HG02981 (cell line): ENCODE results near the gene GTF2F2.

Source experiments
- ATAC-seq: cut with Tn5 transposase; IDR thresholded peaks from one replicate; pipeline ENCODE4 v1.9.1; 2021; ENCODE audit warnings: mild to moderate bottlenecking, moderate library complexity; ENCODE audit not compliant: unreplicated experiment

GTF2F2 gene

DNA sequence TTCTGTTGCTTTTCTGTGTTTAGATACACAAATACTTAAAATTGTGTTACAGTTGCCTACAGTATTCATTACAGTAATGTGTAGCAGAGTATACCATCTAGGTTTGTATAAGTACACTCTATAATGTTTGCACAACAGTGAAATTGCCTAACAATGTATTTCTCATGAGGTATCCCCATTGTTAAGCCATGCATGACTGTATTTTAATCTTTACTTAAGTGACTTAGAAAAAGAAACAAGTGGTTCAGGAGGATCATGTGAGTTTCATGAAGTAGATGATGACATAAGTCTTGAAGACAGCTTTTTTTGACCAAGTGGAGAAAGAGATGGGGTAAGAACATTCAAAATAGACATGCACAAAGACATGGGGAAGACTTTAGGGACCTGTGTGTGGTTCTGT lies 88.9 kb downstream of the GTF2F2 start:
- ATAC-seq = no peak

- no peak for ATAC-seq
Measured at GRCh38 chr13:45215392-45216077, 95.2 kb downstream of the GTF2F2 start.

DNA sequence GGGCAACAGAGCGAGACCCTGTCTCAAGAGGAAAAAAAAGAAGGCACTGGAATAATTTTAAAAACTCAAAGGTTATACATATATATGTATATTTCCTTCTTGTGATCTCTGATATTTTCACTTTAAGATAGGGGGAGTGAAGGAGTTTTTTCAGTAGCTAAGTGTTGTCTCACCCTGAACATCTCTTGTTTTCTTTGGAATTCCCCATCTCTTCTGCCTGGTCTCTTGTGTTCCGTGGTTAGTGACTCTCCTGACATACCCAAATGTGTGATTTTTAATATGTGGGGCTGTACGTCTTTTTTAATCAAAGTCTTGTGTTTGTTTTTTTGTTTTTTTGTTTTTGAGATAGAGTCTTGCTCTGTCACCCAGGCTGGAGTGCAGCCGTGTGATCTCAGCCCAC lies 95.9 kb downstream of the GTF2F2 start:
- ATAC-seq = no peak

DNA sequence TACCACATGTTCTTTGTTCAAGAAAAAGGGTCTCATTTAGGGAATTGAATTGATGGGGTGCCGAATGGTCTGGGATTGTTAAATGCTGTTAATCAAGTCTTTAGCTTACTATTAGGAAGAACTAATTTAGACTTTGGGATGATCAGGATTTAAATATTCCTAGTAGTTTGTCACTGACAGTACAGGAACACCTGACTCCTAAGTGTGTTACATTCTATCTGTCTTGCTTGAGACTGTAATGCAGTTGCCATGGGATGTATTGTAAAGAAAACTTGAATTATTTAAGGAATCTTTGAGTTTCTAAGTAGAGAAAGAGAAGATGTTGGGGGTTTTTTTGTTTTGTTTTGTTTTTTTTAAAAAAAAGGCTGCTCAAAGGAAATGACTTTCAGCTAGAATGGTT lies 98.4 kb downstream of the GTF2F2 start:
- no peak for ATAC-seq

GRCh38 chr13:45219123-45219891 lies 99.0 kb downstream of the GTF2F2 start:
- no peak for ATAC-seq

DNA sequence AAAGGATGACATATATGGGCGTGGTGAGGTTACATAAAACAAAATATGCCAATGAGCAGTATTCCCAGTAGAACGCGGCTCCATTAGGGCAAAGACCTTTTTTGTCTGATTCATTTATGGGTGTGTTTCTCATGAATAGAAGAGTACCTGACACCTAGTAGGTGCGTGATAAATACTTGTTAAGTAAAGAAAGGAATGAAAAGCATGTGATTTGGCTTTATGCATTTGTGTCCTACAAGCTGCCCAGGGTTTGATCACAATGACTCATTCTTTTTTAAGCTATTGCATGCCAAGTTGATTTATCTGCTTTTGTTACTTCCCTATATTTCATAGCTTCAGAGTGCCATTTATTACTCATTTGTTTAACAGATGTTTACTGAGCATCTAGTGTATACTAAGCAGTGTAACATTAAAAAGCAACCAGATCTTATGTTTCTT lies 99.6 kb downstream of the GTF2F2 start:
- no peak for ATAC-seq

- ATAC-seq = no peak
Measured at GRCh38 chr13:45220403-45220802, 100.1 kb downstream of the GTF2F2 start.

GRCh38 chr13:45222516-45222915 lies 102.2 kb downstream of the GTF2F2 start:
- ATAC-seq = no peak

DNA sequence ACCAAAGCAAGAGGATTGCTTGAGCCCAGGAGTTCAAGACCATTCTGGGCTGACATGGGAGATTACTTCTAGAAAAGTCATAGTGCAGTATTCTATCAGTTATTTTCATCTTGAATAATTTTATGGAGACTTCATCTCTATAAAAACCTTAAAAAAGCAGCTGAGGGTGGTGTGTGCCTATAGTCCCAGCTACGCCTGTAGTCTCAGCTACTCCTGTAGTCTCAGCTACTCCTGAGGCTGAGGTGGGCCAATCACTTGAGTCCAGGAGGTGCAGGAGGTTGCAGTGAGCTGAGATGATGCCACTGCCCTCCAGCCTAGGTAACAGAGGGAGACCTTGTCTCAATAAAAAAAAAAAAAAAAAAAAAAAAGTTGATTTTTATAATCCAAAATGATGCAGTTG lies 102.6 kb downstream of the GTF2F2 start:
- no peak for ATAC-seq

DNA sequence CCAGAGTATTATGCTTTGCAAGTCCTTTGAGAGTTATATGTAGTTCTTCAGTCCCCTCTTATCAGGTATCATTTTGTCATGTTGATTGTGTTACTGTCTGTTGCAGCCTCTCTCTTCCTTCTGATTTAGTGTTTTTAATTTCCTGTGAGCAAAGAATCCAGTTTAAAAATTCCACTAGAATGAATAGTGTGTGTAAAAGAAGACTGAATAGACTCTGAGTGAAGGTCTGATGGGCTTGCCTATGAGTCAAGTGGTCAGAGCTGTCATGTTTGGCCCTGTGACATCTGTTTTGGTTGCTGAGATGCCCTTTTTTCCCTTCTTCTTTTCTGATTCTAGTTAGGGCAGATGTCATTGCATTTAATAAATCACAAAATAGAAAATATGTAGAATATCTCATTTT lies 103.9 kb downstream of the GTF2F2 start:
- no peak for ATAC-seq

DNA sequence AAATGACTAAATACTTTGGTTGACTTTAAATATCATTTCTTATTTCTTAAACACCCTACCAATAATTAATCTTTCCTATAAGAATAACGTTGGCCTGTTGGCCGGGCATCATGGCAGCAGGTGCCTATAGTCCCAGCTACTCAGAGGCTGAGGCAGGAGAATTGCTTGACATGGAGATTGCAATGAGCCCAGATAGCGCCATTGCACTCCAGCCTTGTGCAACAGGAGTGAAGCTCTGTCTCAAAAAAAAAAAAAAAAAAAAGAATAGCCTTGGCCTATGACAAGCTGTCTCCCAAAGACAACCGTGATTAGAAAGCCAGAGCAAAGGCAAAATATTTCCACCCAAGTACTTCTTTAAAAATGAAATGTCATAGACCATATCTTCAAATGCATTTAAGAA lies 105.1 kb downstream of the GTF2F2 start:
- no peak for ATAC-seq

DNA sequence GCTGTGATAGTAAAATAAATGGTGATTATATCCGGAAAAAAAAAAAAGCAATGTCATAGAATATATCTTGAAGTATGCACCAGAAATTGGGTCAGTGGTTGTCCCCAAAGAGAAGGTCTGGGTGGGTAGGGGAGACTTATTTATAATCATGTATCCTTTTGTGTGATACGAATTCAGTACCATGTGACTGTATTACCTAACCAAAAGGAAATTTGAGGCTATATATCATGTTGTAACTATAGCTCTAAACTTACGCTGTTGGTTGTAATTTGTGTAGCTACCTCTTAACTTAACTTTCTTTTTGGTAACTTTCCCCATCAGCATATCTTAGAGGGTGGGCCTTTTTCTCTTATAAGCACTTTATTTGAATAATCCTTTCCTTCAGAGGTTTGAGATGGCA lies 105.7 kb downstream of the GTF2F2 start:
- no peak for ATAC-seq

GRCh38 chr13:45228002-45228401 lies 107.7 kb downstream of the GTF2F2 start:
- no peak for ATAC-seq

DNA sequence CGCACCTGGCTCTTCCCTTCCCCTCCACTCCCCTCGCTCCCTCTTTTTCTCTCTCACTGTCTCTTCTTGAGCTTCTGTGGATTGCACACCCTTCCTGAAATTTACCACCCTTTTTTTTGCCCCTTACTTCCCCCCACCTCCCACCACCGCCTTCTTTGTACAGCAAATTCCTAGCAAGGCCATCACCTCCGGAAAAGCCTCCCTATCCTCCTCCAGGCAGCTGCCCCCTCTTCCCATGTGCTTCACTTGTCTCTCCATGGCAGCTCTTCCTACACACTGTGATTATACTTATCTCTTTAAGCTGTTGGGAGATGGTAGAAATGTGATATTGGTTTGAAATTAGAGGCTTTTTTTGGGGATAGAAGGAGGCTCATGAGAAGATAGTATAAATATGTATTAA lies 108.9 kb downstream of the GTF2F2 start:
- no peak for ATAC-seq

DNA sequence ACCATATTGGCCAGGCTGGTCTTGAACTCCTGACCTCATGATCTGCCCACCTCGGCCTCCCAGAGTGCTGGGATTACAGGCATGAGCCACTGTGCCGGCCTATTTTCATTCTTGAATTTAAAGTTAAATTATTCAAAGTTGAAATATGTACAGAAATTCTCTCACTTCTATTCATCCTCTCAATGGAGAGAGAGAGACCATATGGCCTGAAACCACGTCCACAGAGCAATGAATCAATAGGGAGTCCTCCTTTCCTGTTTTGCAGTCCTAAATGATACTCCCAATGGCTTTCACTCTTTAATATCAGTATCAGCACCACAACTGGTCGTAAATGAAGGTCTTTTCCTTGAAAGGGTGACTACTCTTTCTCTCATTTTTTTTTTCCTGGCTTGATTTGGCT lies 111.0 kb downstream of the GTF2F2 start:
- ATAC-seq = no peak

DNA sequence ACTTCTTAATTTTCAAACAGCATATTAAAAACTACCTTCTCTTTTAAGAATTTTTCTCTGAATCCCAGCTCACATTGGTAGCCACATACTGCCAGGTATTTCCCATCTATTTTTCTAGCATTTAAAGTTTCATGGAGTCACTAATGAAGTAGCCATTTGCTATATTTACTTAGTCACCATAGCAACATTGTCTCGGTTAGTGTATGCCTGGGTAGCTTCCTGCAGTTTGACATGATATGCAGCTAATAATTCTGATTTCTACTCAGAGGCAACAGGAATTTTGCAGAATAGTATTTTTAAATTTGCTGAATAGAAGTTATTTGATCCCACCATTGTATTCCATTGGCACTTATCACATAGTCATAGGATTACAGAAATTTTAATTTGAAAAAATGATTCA lies 111.4 kb downstream of the GTF2F2 start:
- no peak for ATAC-seq

DNA sequence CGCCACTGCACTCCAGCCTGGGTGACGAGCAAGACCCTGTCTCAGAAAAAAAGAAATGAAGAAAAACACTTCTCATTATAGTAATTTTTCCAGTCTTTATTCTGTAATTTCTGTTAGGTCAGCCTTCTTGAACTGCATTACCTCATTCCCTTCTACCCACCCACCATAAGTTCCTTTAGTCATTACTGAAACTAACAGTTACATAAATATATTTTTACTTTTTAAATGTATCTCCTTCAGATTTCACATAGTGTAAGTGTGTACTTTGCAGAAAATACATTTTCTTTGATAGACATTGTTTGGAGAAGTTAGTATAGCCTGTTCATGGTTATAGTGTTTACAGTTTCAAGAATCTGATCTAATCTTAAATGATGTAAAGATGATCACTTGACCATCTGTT lies 112.3 kb downstream of the GTF2F2 start:
- no peak for ATAC-seq

- ATAC-seq = no peak
Measured at GRCh38 chr13:45238945-45239795, 118.9 kb downstream of the GTF2F2 start.

DNA sequence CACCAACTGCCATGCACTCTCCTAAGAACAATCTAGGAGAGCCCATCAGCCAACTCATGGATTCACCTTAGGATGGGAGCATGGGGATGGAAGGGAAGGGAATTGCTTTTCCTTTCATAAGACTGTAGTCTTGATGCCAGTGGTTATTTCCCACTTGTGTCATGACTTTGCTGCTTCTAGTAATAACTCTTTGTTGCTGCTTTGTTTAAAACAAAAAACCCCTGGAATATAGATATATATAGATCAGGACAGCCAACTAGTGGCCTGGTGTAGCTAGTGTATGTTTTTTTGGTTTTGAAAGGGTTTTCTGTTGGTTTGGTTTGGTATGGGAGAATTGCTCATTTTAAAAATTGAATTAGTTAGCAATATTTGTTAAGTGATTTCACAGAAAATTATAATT lies 119.8 kb downstream of the GTF2F2 start:
- ATAC-seq = no peak

GRCh38 chr13:45242070-45242469 lies 121.8 kb downstream of the GTF2F2 start:
- ATAC-seq = no peak

DNA sequence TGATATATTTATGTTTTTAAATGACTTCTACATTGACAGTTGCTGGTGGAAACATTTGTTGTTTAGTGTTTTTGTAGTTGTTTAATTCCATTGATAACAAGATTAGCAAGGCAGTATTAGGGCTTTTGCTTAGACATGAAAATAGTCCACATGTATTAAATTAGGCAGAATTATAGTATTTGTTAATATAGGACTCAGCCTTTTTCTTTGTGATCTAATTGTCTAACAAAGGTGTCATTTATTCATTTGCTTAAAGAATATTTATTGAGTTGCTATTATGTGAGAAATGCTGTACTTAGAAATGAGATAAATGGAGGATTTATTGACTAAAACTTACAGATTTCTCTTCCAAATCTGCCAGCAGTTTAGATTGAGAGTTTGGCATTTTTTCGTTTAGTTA lies 122.2 kb downstream of the GTF2F2 start:
- ATAC-seq = no peak

- ATAC-seq = no peak
Measured at GRCh38 chr13:45243077-45243476, 122.8 kb downstream of the GTF2F2 start.
